C1 segment of cervical spinal cord (tissue), 14 donors: ENCODE results near the gene NR1I3.
A peak's percentile ranks its signal among the peaks of the same experiment; 100 is the strongest.

ENCODE experiments used
- DNase-seq, 14 donors: peaks; one replicate each; lab custom pipeline; 2025; lab: John Stamatoyannopoulos, UW

The NR1I3 gene

GRCh38 chr1:161196521-161197451, 41.2 kb downstream of the NR1I3 start:
- peak in 4 of 14 donors; percentile 4 to 44 (median 30) for DNase-seq

GRCh38 chr1:161196111-161196510, 41.9 kb downstream of the NR1I3 start:
- DNase-seq = no peak

GRCh38 chr1:161195171-161195570, 42.8 kb downstream of the NR1I3 start:
- peak in 4 of 14 donors; percentile 16 to 37 (median 24) for DNase-seq

GRCh38 chr1:161193561-161194235, 44.3 kb downstream of the NR1I3 start:
- peak in 12 of 14 donors; percentile 11 to 88 (median 72) for DNase-seq

GRCh38 chr1:161192476-161193465, 45.2 kb downstream of the NR1I3 start:
- DNase-seq = peak in 10 of 14 donors; percentile 6 to 63 (median 44)

GRCh38 chr1:161191971-161192370, 46.0 kb downstream of the NR1I3 start:
- DNase-seq = peak in 1 of 14 donors; percentile 15

GRCh38 chr1:161190962-161191521, 47.0 kb downstream of the NR1I3 start:
- peak in 5 of 14 donors; percentile 14 to 47 (median 31) for DNase-seq

GRCh38 chr1:161189036-161189435, 49.0 kb downstream of the NR1I3 start:
- no peak for DNase-seq

- no peak for DNase-seq
These were observed 49.6 kb downstream of the NR1I3 start for GRCh38 chr1:161188381-161188780.

GRCh38 chr1:161187311-161187710, 50.7 kb downstream of the NR1I3 start:
- DNase-seq = peak in 3 of 14 donors; percentile 12 to 48 (median 17)

GRCh38 chr1:161185732-161186311, 52.2 kb downstream of the NR1I3 start:
- peak in 3 of 14 donors; percentile 9 to 26 (median 18) for DNase-seq

GRCh38 chr1:161185282-161185682, 52.7 kb downstream of the NR1I3 start:
- peak in 11 of 14 donors; percentile 18 to 64 (median 47) for DNase-seq

- no peak for DNase-seq
These were observed 55.8 kb downstream of the NR1I3 start for GRCh38 chr1:161182214-161182613.

- DNase-seq = no peak
These were observed 57.4 kb downstream of the NR1I3 start for GRCh38 chr1:161180639-161181038.

- DNase-seq = no peak
These were observed 58.3 kb downstream of the NR1I3 start for GRCh38 chr1:161179698-161180097.
